D721Med (cell line): Measurements from ENCODE around the gene FAM131A.
A peak's percentile ranks its signal among the peaks of the same experiment; 100 is the strongest.

Source experiments
- DNase-seq: peaks from one replicate; pipeline ENCODE4 v3.0.0; 2011; ENCODE audit warnings: low spot score; ENCODE audit not compliant: insufficient read length
- FAIRE-seq: peaks from 2 replicates; lab custom pipeline; 2011; peaks lifted over from hg19 to GRCh38; lab: Jason Lieb, UNC
- CTCF ChIP-seq: IDR thresholded peaks from 2 replicates; pipeline ENCODE4 v1.5.1; 2012; ENCODE audit warnings: mild to moderate bottlenecking, control low read depth; ENCODE audit not compliant: insufficient read depth; ENCODE audit errors: missing control alignments

Gene FAM131A

GRCh38 chr3:184337399-184337714 lies at the start of gene FAM131A:
FAM131A (plus strand) TSS chr3:184337600; CDS start chr3:184337631, 31 bp downstream.
- DNase-seq (no peak), FAIRE-seq (no peak)
- no peak for TF ChIP-seq CTCF

GRCh38 chr3:184289426-184289938 lies 47.9 kb upstream of the FAM131A start:
- DNase-seq (peak; percentile 76), FAIRE-seq (no peak)
- TF ChIP-seq CTCF = peak; percentile 75

- DNase-seq (no peak), FAIRE-seq (no peak)
- TF ChIP-seq CTCF = no peak
Measured at GRCh38 chr3:184290331-184290730, 47.1 kb upstream of the FAM131A start.

GRCh38 chr3:184291044-184291737 lies 46.2 kb upstream of the FAM131A start:
- FAIRE-seq = no peak
- no peak for TF ChIP-seq CTCF
- DNase-seq = no peak

- no peak for TF ChIP-seq CTCF
- FAIRE-seq = no peak
- DNase-seq = no peak
Measured at GRCh38 chr3:184291738-184292445, 45.5 kb upstream of the FAM131A start.

- no peak for FAIRE-seq
- no peak for TF ChIP-seq CTCF
- DNase-seq = no peak
Measured at GRCh38 chr3:184295771-184296170, 41.6 kb upstream of the FAM131A start.

- no peak for DNase-seq
- TF ChIP-seq CTCF = no peak
- no peak for FAIRE-seq
Measured at GRCh38 chr3:184296616-184297015, 40.8 kb upstream of the FAM131A start.
